Left ventricle myocardium inferior (tissue), 1 donor: ENCODE data around the gene SCN3A. TPM values are rescaled to one million over a fixed set of nuclear protein-coding genes. Genes with fewer than 3 reads are reported as not detected.

Source experiments
- DNase-seq: peaks from one replicate; pipeline ENCODE4 v3.0.0-alpha.2; 2020
- H3K27ac ChIP-seq: fragments of 200-600 bp; replicated peaks from 2 replicates; pipeline ENCODE4 v1.8.0; 2021
- H3K27me3 ChIP-seq: fragments of 200-600 bp; 2 replicates; pipeline ENCODE4 v1.8.0; 2021; ENCODE audit warnings: low read depth
- H3K36me3 ChIP-seq: fragments of 200-600 bp; 2 replicates; pipeline ENCODE4 v1.8.0; 2021
- H3K4me1 ChIP-seq: fragments of 200-600 bp; 2 replicates; pipeline ENCODE4 v1.8.0; 2021
- H3K4me3 ChIP-seq: fragments of 200-600 bp; 2 replicates; pipeline ENCODE4 v1.8.0; 2021; ENCODE audit warnings: mild to moderate bottlenecking, moderate library complexity
- H3K9me3 ChIP-seq: fragments of 200-600 bp; replicated peaks from 2 replicates; pipeline ENCODE4 v1.8.0; 2021
- CTCF ChIP-seq: fragments of 200-600 bp; IDR thresholded peaks from 2 replicates; pipeline ENCODE4 v1.8.0; 2021; ENCODE audit warnings: antibody characterized with exemption, mild to moderate bottlenecking, borderline replicate concordance
- intact Hi-C: fragments of 100-400 bp; cut with micrococcal nuclease; formaldehyde crosslinking; loops from one replicate; pipeline ENCODE4 v1.11.0; 2022
- total RNA-seq: library from RNA; stranded (reverse); fragmentation: NEBNext Ultra II Directional; extraction: Animal tissue kit (Norgen Biotek cat#: 25700); gene quantifications from one replicate; pipeline ENCODE4 v1.2.1, GENCODE V29; 2021
- donor health status: DM: no; HTN: yes; CAD: no; lungs with severe emphysema.

The SCN3A gene
- total RNA-seq, 1 donor from 2014 or later = 0.99 TPM

- Histone ChIP-seq H3K9me3 (peaks cover 1% of the 10 kb centered on the region), H3K27me3 (no peaks in the 10 kb centered on the region), H3K4me1 (no peaks in the 10 kb centered on the region), H3K27ac (no peak overlapping the region), H3K36me3 (no peaks in the 10 kb centered on the region), H3K4me3 (no peak overlapping the region)
- no peak for TF ChIP-seq CTCF
- intact Hi-C loops = no loop called here
- no peak for DNase-seq
Observed at GRCh38 chr2:165087933-165088901, 115.6 kb downstream of the SCN3A start.

GRCh38 chr2:165086337-165086736 is 117.5 kb downstream of the SCN3A start:
- Histone ChIP-seq H3K4me1 (no peaks in the 10 kb centered on the region), H3K27me3 (no peaks in the 10 kb centered on the region), H3K36me3 (no peaks in the 10 kb centered on the region), H3K4me3 (no peak overlapping the region), H3K27ac (no peak overlapping the region), H3K9me3 (peaks cover 20% of the 10 kb centered on the region)
- DNase-seq = no peak
- no peak for TF ChIP-seq CTCF
- intact Hi-C loops = no loop called here

GRCh38 chr2:165083326-165083725 is 120.5 kb downstream of the SCN3A start:
- intact Hi-C loops = no loop called here
- Histone ChIP-seq H3K36me3 (no peaks in the 10 kb centered on the region), H3K27ac (no peak overlapping the region), H3K4me3 (no peak overlapping the region), H3K4me1 (no peaks in the 10 kb centered on the region), H3K27me3 (no peaks in the 10 kb centered on the region), H3K9me3 (peaks cover 21% of the 10 kb centered on the region)
- DNase-seq = no peak
- no peak for TF ChIP-seq CTCF

GRCh38 chr2:165082479-165082878 is 121.4 kb downstream of the SCN3A start:
- no peak for DNase-seq
- H3K36me3 ChIP-seq = no peaks in the 10 kb centered on the region
- peaks cover 21% of the 10 kb centered on the region for H3K9me3 ChIP-seq
- no peaks in the 10 kb centered on the region for H3K27me3 ChIP-seq
- H3K27ac ChIP-seq = no peak overlapping the region
- no peak overlapping the region for H3K4me3 ChIP-seq
- no peak for TF ChIP-seq CTCF
- no peaks in the 10 kb centered on the region for H3K4me1 ChIP-seq
- intact Hi-C loops = no loop called here

- no peak for DNase-seq
- TF ChIP-seq CTCF = no peak
- Histone ChIP-seq H3K9me3 (peaks cover 21% of the 10 kb centered on the region), H3K4me1 (no peaks in the 10 kb centered on the region), H3K4me3 (no peak overlapping the region), H3K27me3 (no peaks in the 10 kb centered on the region), H3K36me3 (no peaks in the 10 kb centered on the region), H3K27ac (no peak overlapping the region)
- intact Hi-C loops = no loop called here
Observed at GRCh38 chr2:165081276-165081675, 122.6 kb downstream of the SCN3A start.
